Subcutaneous abdominal adipose tissue (tissue), 5 donors: Measurements from ENCODE around the gene ADK.

Experiments used
- H3K27ac ChIP-seq: one replicate; pipeline ENCODE4 v1.7.0; 2013; ENCODE audit warnings: low read depth, mild to moderate bottlenecking, inconsistent platforms, low read length, moderate library complexity
- H3K27me3 ChIP-seq, 5 donors: one replicate each; pipeline ENCODE4 v1.7.0; 2013; ENCODE audit warnings: low read length in 5 of 5, inconsistent platforms in 1 of 5; ENCODE audit not compliant: control insufficient read depth in 5 of 5, insufficient read depth in 4 of 5
- H3K36me3 ChIP-seq, 5 donors: one replicate each; pipeline ENCODE4 v1.7.0; 2013; ENCODE audit warnings: low read length in 5 of 5; ENCODE audit not compliant: control insufficient read depth in 5 of 5, insufficient read depth in 5 of 5
- H3K4me1 ChIP-seq, 5 donors: one replicate each; pipeline ENCODE4 v1.7.0; 2013; ENCODE audit warnings: low read length in 5 of 5, mild to moderate bottlenecking in 3 of 5, moderate library complexity in 1 of 5; ENCODE audit not compliant: control insufficient read depth in 5 of 5, insufficient read depth in 5 of 5
- H3K4me3 ChIP-seq, 5 donors: one replicate each; pipeline ENCODE4 v1.7.0; 2013; ENCODE audit warnings: low read length in 5 of 5, low read depth in 1 of 5
- H3K9ac ChIP-seq, 5 donors: one replicate each; pipeline ENCODE4 v1.7.0; 2013; ENCODE audit warnings: low read length in 5 of 5, mild to moderate bottlenecking in 4 of 5, moderate library complexity in 3 of 5
- H3K9me3 ChIP-seq, 5 donors: one replicate each; pipeline ENCODE4 v1.7.0; 2013; ENCODE audit warnings: low read length in 5 of 5; ENCODE audit not compliant: control insufficient read depth in 5 of 5
- donor health status: healthy.
- donor health status: healthy.
- donor health status: healthy.
- donor health status: healthy.
- donor health status: healthy.

The ADK gene

DNA sequence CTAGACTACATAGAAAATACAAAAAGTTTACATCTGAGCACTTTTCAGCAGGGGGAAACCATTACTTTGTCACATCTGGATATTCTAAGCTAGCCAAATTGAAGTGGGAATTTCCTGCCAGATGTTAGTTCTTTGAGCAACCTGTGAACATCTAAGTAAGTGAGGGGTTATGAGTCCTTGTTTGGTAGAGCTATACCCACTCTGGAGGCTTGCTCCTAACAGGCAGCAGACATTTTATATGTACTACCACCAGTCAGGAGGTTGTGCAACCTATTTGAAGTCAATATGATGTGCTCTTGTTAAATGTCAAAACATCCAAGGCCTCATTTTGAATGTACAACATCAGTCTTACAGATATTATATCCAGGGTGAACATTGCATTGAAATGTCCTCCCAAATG is 532.0 kb downstream of the ADK start:
- Histone ChIP-seq H3K9me3 (no peaks in the 10 kb centered on the region), H3K9ac (no peak overlapping the region), H3K27ac (no peak overlapping the region), H3K36me3 (peaks cover 0 to 9% (median 3%) of the 10 kb centered on the region in 5 donors), H3K4me1 (no peaks in the 10 kb centered on the region), H3K4me3 (no peak overlapping the region), H3K27me3 (no peaks in the 10 kb centered on the region)

DNA sequence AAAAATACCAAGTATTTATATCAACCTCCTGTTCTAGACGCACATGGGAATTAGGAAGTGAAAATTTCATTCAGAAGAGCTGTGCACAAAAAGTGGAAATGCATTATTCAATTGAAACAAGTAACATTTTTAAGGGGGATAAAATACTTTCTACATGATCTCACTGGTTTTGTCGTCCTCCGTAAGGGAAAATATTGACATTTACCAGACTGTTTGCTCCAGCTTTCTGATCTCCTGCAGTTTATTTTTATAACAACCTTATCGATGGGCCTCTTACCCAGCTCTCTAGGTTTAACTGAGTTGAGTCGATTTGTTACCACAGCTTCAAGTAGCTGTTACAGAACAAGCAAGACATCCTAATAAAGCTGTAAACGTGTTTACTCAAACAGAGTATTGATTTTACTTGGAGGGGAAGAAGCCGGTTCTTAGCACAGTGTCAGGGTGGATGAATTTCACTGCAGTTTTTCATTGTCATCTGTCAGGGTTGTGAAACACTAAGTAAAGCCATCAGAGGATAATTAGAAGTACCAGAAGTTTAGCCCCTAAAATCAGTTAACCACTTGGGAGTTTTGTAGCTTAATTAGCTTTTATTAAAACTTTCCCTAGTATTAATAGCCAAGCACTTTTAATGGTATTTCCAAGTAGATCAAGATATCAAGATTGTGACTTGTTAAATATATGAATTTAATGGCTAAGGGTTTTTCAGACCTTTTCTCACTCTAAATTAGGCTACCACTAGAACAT is 532.8 kb downstream of the ADK start:
- Histone ChIP-seq H3K9ac (no peak overlapping the region), H3K36me3 (peaks cover 0 to 9% (median 3%) of the 10 kb centered on the region in 5 donors), H3K9me3 (no peaks in the 10 kb centered on the region), H3K4me1 (no peaks in the 10 kb centered on the region), H3K27me3 (no peaks in the 10 kb centered on the region), H3K27ac (no peak overlapping the region), H3K4me3 (no peak overlapping the region)

DNA sequence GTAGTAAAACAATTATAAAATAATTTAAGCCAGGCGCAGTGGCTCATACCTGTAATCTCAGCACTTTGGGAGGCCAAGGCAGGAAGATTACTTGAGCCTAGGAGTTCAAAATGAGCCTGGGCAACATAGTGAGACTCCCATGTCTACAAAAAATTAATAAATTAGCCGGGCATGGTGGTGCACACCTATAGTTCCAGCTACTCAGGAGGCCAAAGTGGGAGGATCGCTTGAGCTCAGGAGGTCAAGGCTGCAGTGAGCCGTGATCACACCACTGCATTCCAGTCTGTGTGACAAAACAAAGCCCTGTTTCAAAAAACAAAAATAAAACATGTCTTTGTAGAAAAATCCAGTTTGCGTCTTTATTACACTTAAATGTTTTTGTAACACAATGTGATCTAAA is 533.4 kb downstream of the ADK start:
- Histone ChIP-seq H3K36me3 (peaks cover 0 to 9% (median 3%) of the 10 kb centered on the region in 5 donors), H3K4me3 (no peak overlapping the region), H3K4me1 (no peaks in the 10 kb centered on the region), H3K9me3 (no peaks in the 10 kb centered on the region), H3K27ac (no peak overlapping the region), H3K9ac (no peak overlapping the region), H3K27me3 (no peaks in the 10 kb centered on the region)

- Histone ChIP-seq H3K4me1 (no peaks in the 10 kb centered on the region), H3K36me3 (peaks cover 0 to 11% (median 3%) of the 10 kb centered on the region in 5 donors), H3K9me3 (no peaks in the 10 kb centered on the region), H3K27me3 (no peaks in the 10 kb centered on the region), H3K27ac (no peak overlapping the region), H3K9ac (no peak overlapping the region), H3K4me3 (no peak overlapping the region)
Observed at GRCh38 chr10:74685564-74685963, 534.5 kb downstream of the ADK start.

DNA sequence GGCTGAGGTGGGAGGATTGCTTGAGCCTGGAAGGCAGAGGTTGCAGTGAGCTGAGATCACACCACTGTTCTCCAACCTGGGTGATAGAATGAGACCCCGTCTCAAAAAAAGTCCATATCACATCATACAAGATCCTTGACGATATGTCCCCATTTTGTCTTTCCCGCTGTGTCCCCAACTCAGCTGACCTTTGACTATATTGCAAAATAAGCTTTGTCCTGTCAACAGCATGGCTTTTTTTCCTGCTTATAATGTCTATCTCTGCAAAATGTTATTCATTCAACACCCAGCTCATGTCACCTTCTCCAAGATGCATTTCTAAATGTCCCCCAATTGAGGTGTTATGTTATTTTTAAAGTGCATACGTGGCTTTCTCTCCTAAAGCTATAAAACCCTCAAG is 539.4 kb downstream of the ADK start:
- Histone ChIP-seq H3K27me3 (no peaks in the 10 kb centered on the region), H3K27ac (no peak overlapping the region), H3K9me3 (no peaks in the 10 kb centered on the region), H3K36me3 (peaks cover 0 to 12% (median 3%) of the 10 kb centered on the region in 5 donors), H3K4me3 (no peak overlapping the region), H3K4me1 (no peaks in the 10 kb centered on the region), H3K9ac (no peak overlapping the region)

- no peak overlapping the region for H3K4me3 ChIP-seq
- no peak overlapping the region for H3K27ac ChIP-seq
- no peaks in the 10 kb centered on the region for H3K4me1 ChIP-seq
- H3K9ac ChIP-seq, result no peak overlapping the region
- no peaks in the 10 kb centered on the region for H3K9me3 ChIP-seq
- H3K27me3 ChIP-seq, result no peaks in the 10 kb centered on the region
- peaks cover 0 to 12% (median 3%) of the 10 kb centered on the region in 5 donors for H3K36me3 ChIP-seq
Observed at GRCh38 chr10:74691164-74691563, 540.1 kb downstream of the ADK start.

GRCh38 chr10:74704629-74705357 is 553.8 kb downstream of the ADK start:
- H3K27me3 ChIP-seq, result no peaks in the 10 kb centered on the region
- H3K4me1 ChIP-seq, result no peaks in the 10 kb centered on the region
- H3K9ac ChIP-seq, result no peak overlapping the region
- peaks cover 0 to 14% (median 7%) of the 10 kb centered on the region in 5 donors for H3K36me3 ChIP-seq
- H3K27ac ChIP-seq, result no peak overlapping the region
- peaks cover 0 to 7% (median 0%) of the 10 kb centered on the region in 5 donors for H3K9me3 ChIP-seq
- H3K4me3 ChIP-seq, result no peak overlapping the region

DNA sequence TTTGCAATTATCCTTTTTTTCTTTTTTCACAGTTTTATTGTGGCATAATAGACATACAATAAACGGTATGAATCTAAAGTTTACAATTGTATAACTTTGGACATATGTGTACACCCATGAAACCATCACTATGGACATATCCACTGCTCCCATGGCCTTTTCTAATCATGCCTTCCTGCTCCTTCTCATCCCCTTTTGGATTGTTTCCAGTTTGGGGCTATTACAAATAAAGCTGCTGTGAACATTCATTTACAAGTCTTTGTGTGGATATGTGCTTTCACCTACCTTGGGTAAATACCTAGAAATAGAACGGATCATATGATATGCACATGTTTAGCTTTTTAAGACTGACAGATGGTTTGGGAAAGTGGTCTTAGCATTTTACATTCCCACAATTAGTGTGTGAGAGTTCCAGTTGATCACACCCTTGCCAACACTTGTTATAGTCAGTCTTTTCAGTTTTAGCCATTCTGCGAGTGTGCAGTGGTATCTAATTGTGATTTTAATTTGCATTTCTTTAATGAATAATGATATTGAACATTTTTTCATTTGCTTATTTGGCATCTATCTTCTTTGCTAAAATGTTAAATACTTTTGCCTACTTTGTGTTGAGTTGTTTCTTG is 554.4 kb downstream of the ADK start:
- Histone ChIP-seq H3K27me3 (no peaks in the 10 kb centered on the region), H3K4me1 (no peaks in the 10 kb centered on the region), H3K9me3 (peaks cover 0 to 7% (median 0%) of the 10 kb centered on the region in 5 donors), H3K27ac (no peak overlapping the region), H3K4me3 (no peak overlapping the region), H3K36me3 (peaks cover 0 to 18% (median 8%) of the 10 kb centered on the region in 5 donors), H3K9ac (no peak overlapping the region)

DNA sequence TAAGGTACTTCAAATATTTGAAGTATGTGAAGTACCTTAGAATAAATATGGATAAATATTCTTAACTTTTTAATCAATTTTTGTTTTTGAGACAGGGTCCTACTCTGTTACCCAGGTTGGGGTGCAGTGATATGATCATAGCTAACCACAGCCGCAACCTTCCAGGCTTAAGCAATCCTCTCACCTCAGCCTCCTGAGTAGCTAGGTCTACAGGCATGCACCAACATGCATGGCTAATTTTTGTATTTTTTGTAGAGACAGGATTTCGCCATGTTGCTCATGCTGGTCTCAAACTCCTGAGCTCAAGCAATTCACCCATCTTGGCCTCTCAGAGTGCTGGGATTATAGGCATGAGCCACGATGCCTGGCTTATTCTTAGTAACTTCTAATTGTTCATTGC is 555.9 kb downstream of the ADK start:
- H3K4me1 ChIP-seq, result no peaks in the 10 kb centered on the region
- H3K9ac ChIP-seq, result no peak overlapping the region
- peaks cover 0 to 21% (median 11%) of the 10 kb centered on the region in 5 donors for H3K36me3 ChIP-seq
- H3K27ac ChIP-seq, result no peak overlapping the region
- no peaks in the 10 kb centered on the region for H3K27me3 ChIP-seq
- H3K4me3 ChIP-seq, result no peak overlapping the region
- peaks cover 0 to 7% (median 0%) of the 10 kb centered on the region in 5 donors for H3K9me3 ChIP-seq

DNA sequence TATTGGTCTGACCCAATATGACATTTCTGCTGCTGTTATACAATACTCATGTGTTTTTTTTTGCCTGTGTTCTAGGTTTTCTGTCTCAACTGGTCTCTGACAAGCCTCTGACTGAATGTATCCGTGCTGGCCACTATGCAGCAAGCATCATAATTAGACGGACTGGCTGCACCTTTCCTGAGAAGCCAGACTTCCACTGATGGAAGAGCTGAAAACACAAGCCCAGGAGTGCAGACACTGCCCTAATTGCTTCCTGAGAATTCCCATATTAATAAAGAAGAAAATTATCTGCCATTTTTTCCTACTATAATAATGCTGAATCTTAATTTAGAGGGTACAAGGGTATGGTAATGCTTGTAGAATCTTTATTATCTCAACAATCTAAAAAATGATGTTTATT is 557.2 kb downstream of the ADK start:
- Histone ChIP-seq H3K9ac (no peak overlapping the region), H3K27me3 (no peaks in the 10 kb centered on the region), H3K27ac (no peak overlapping the region), H3K4me3 (no peak overlapping the region), H3K36me3 (peaks cover 0 to 21% (median 10%) of the 10 kb centered on the region in 5 donors), H3K4me1 (no peaks in the 10 kb centered on the region), H3K9me3 (peaks cover 0 to 7% (median 0%) of the 10 kb centered on the region in 5 donors)
